22Rv1 (cell line): ENCODE results near the gene HELZ.

Experiments
- H3K27ac ChIP-seq: fragments of 450-650 bp; 2 replicates; pipeline ENCODE4 v1.5.1; 2017
- CTCF ChIP-seq: fragments of 450-650 bp; IDR thresholded peaks from 2 replicates; pipeline ENCODE4 v1.5.1; 2017; ENCODE audit warnings: mild to moderate bottlenecking
- ZFX ChIP-seq: fragments of 450-650 bp; IDR thresholded peaks from 2 replicates; pipeline ENCODE4 v1.6.1; 2017; ENCODE audit warnings: antibody characterized with exemption, borderline replicate concordance

Gene HELZ

GRCh38 chr17:67022451-67022810, 222.6 kb downstream of the HELZ start:
- TF ChIP-seq ZFX, result no peak
- TF ChIP-seq CTCF, result no peak
- no peak overlapping the region for H3K27ac ChIP-seq

DNA sequence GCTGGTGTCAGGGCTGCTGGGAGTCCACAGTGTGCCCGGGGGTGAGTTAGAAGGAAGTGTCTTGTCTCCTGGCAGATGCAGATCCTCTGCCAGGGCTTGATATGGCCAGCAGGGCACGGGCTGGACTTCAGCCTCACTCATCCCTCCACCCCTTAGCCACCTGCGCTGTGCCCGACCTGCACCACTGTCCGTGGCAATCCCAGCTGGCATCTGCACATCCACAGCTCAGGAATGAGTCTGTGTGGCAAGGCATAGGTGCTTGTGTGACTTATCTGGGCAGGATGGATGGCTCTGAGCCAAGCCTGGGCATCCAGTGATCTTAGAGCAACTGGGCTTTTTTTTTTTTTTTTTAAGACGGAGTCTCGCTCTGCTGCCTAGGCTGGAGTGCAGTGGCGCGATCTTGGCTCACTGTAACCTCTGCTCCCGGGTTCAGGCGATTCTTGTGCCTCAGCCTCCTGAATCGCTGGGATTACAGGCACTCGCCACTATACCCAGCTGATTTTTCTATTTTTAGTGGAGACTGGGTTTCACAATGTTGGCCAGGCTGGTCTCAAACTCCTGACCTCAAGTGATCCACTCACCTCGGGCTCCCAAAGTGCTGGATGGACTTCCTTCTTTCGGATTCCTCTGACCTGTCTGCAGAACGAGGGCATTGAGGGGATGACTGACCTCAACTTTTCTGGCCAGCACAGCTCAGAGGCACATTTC, 223.1 kb downstream of the HELZ start:
- H3K27ac ChIP-seq, result no peak overlapping the region
- no peak for TF ChIP-seq ZFX
- TF ChIP-seq CTCF, result no peak

GRCh38 chr17:67021196-67021595, 223.8 kb downstream of the HELZ start:
- no peak overlapping the region for H3K27ac ChIP-seq
- no peak for TF ChIP-seq ZFX
- TF ChIP-seq CTCF, result no peak
